ENCODE results near the gene CTU1. TPM values are rescaled to one million over a fixed set of nuclear protein-coding genes. Genes with fewer than 3 reads are reported as not detected.

The CTU1 gene
- total RNA-seq, 1 donor from 2014 or later: 8.3 TPM

DNA sequence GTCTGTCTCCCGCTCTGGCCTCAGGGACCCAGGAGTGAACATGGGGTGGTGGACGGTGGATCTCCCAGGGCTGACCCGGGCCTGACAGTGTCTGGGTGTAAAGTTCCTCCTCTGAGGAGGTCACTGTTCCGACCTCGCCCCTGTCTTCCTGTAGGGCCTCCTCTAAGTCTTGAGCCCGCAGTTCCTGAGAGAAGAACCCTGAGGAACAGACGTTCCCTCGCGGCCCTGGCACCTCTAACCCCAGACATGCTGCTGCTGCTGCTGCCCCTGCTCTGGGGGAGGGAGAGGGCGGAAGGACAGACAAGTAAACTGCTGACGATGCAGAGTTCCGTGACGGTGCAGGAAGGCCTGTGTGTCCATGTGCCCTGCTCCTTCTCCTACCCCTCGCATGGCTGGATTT lies 16.5 kb upstream of the CTU1 start, which contains the start of gene SIGLEC9:
Gene SIGLEC9, plus strand, starts transcription at position 178 of the 400 bp plus-strand sequence. Its CDS starts 69 bp downstream, at position 247.
- no peaks in the 10 kb centered on the region for H3K36me3 ChIP-seq
- H3K27ac ChIP-seq: peak within 1 kb of the TSS; percentile 80

GRCh38 chr19:51124216-51124615 lies 16.0 kb upstream of the CTU1 start:
- ATAC-seq: no peak
- no peak for TF ChIP-seq CTCF (IDR thresholded peaks at IDR 0.05)
- Histone ChIP-seq H3K27me3 (ENCODE audit: low read depth) (no peaks in the 10 kb centered on the region), H3K4me3 (peak overlapping the region; percentile 43), H3K36me3 (no peaks in the 10 kb centered on the region), H3K27ac (peak overlapping the region; percentile 80), H3K9me3 (no peaks in the 10 kb centered on the region), H3K4me1 (peaks cover 34% of the 10 kb centered on the region)
- intact Hi-C loops (cut with DNase I): no loop called here
- no peak for DNase-seq

More for the DNA sequence above, 16.5 kb upstream of the CTU1 start, which contains the start of gene SIGLEC9:
- DNase-seq (peak; percentile 79), ATAC-seq (peak; percentile 37 to 61)
- Histone ChIP-seq H3K9me3 (no peaks in the 10 kb centered on the region), H3K4me3 (peak within 1 kb of the TSS; percentile 43), H3K27me3 (ENCODE audit: low read depth) (no peaks in the 10 kb centered on the region), H3K4me1 (peaks cover 30% of the 10 kb centered on the region)
- intact Hi-C loops (cut with DNase I): no loop called here
- TF ChIP-seq CTCF (IDR thresholded peaks at IDR 0.05): no peak

- Histone ChIP-seq H3K36me3 (no peaks in the 10 kb centered on the region), H3K9me3 (no peaks in the 10 kb centered on the region), H3K4me3 (peak overlapping the region; percentile 26), H3K4me1 (peaks cover 31% of the 10 kb centered on the region), H3K27me3 (ENCODE audit: low read depth) (no peaks in the 10 kb centered on the region), H3K27ac (peak overlapping the region; percentile 80)
- ATAC-seq (peak in 1 of 2 donors; percentile 28), DNase-seq (no peak)
- intact Hi-C loops (cut with DNase I): no loop called here
- no peak for TF ChIP-seq CTCF (IDR thresholded peaks at IDR 0.05)
Measured at GRCh38 chr19:51123802-51124201, 15.6 kb upstream of the CTU1 start.

DNA sequence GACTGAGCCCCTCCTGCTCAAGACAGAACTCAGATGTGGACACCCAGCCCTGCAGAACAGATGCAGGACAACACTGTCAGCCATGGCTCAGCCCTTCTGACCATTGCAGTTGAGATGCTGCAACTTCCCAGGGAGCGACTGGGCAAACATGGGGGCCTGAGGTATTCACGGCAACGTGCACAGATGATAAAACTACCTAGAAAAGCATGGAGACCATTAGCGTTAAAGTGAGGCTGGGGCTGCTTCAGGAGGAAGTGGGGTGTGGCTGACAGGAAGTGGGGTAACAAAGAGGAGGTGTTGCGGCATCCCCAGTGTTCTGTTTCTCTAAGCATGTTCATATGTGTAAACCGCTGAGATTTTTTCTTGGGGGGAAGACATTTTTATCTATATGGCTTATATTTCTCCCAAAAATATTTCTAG lies 15.2 kb upstream of the CTU1 start:
- ATAC-seq (peak; percentile 66 to 69), DNase-seq (peak; percentile 76)
- no peak for TF ChIP-seq CTCF (IDR thresholded peaks at IDR 0.05)
- peak overlapping the region; percentile 80 for H3K27ac ChIP-seq
- no peaks in the 10 kb centered on the region for H3K36me3 ChIP-seq
- H3K4me3 ChIP-seq: peak overlapping the region; percentile 27
- intact Hi-C loops (cut with DNase I): no loop called here
- H3K9me3 ChIP-seq: no peaks in the 10 kb centered on the region
- peaks cover 27% of the 10 kb centered on the region for H3K4me1 ChIP-seq
- no peaks in the 10 kb centered on the region for H3K27me3 ChIP-seq (ENCODE audit: low read depth)

DNA sequence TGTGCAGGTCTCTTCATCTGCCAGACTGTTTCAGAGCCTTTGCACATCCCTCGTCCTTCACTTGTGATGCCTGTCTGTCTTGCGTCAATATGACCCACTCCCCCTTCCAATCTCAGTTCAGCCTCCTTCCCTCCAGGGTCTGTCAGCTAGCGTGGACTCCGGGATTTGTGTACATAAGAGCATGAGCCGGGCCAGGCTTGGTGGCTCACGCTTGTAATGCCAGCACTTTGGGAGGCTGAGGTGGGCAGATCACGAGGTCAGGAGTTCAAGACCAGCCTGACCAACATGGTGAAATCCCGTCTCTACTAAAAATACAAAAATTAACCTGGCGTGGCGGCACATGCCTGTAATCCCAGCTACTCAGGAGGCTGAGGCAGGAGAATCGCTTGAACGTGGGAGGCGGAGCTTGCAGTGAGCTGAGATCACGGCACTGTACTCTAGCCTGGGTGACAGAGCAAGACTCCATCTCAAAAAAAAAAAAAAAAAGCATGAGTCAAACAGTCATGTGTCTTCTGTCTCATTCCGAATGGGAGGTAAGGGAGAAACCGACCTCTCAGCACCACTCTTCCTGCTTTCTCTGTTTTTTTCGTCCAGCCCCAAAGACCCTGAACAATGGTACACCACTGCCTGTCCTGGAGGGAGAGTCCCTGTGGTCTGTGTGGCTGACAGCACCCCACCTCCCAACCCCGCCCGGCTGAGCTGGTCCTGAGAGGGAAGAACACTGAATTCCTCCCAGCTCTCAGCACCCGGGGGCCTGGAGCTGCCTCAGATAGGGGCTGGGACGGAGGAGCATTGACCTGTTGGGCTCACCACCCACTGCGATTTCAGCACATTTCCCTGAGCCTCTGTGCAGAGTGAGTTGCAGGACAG lies 14.1 kb upstream of the CTU1 start:
- H3K9me3 ChIP-seq: no peaks in the 10 kb centered on the region
- H3K4me1 ChIP-seq: peaks cover 19% of the 10 kb centered on the region
- H3K27ac ChIP-seq: peak overlapping the region; percentile 80
- peak overlapping the region; percentile 27 for H3K4me3 ChIP-seq
- TF ChIP-seq CTCF (IDR thresholded peaks at IDR 0.05): no peak
- peak in 1 of 2 donors; percentile 41 for ATAC-seq
- intact Hi-C loops (cut with DNase I): no loop called here
- H3K27me3 ChIP-seq (ENCODE audit: low read depth): no peaks in the 10 kb centered on the region
- DNase-seq: peak; percentile 52
- H3K36me3 ChIP-seq: no peaks in the 10 kb centered on the region
